GM23338 (cell line): ENCODE results near the gene RYR2. TPM values are rescaled to one million over a fixed set of nuclear protein-coding genes. Genes with fewer than 3 reads are reported as not detected.

ENCODE experiments used
- CREB1 ChIP-seq: fragments of 250-450 bp; sonication (Bioruptor Pico); IDR thresholded peaks from 2 replicates; pipeline ENCODE4 v1.5.0; 2020; ENCODE audit warnings: low read depth, mild to moderate bottlenecking, moderate library complexity
- EZH2phosphoT487 ChIP-seq: fragments of 200-600 bp; sonication (generic); IDR thresholded peaks from one replicate; pipeline ENCODE4 v1.8.1; 2018; ENCODE audit warnings: antibody characterized with exemption; ENCODE audit not compliant: unreplicated experiment
- JUNB ChIP-seq: IDR thresholded peaks from one replicate; pipeline ENCODE4 v1.6.1; 2016; ENCODE audit warnings: antibody characterized with exemption; ENCODE audit not compliant: unreplicated experiment
- NANOG ChIP-seq: IDR thresholded peaks from 2 replicates; pipeline ENCODE4 v1.6.1; 2016; ENCODE audit warnings: antibody characterized with exemption, borderline replicate concordance
- POLR2AphosphoS5 ChIP-seq: IDR thresholded peaks from 2 replicates; pipeline ENCODE4 v1.6.1; 2016; ENCODE audit warnings: antibody characterized with exemption, low read depth
- REST ChIP-seq: IDR thresholded peaks from one replicate; pipeline ENCODE4 v1.6.1; 2018; ENCODE audit warnings: antibody characterized with exemption; ENCODE audit not compliant: unreplicated experiment
- ZNF331 ChIP-seq: fragments of 250-450 bp; sonication (Bioruptor Pico); IDR thresholded peaks from 2 replicates; pipeline ENCODE4 v1.5.0; 2020; ENCODE audit warnings: low read depth, mild to moderate bottlenecking, moderate library complexity
- ZNF462 ChIP-seq: fragments of 250-450 bp; sonication (Bioruptor Pico); IDR thresholded peaks from 2 replicates; pipeline ENCODE4 v1.5.0; 2020; ENCODE audit warnings: mild to moderate bottlenecking, moderate library complexity
- polyA plus RNA-seq: library from polyadenylated mRNA; unstranded; fragments of >200 nt; fragmentation: Nextera tagmentation; extraction: Ambion mirVana; gene quantifications from 2 replicates; pipeline ENCODE4 v1.2.1, GENCODE V29; 2016
- total RNA-seq: library from RNA; depleted of rRNA; stranded (reverse); fragments of >200 nt; shearing (Covaris generic); gene quantifications from 2 replicates; pipeline ENCODE4 v1.2.3, GENCODE V29; 2014

The RYR2 gene
- total and polyA plus RNA-seq, 2 experiments from 2014 or later, result 8.9 to 10.0 TPM

GRCh38 chr1:237390823-237391222, 348.8 kb downstream of the RYR2 start (continued):
- TF ChIP-seq ZNF462 (CRISPR knock-in tag), result no peak
- no peak for TF ChIP-seq ZNF331 (CRISPR knock-in tag)
- no peak for TF ChIP-seq REST
- TF ChIP-seq EZH2phosphoT487, result no peak
- no peak for TF ChIP-seq POLR2AphosphoS5
- TF ChIP-seq NANOG, result no peak
- TF ChIP-seq CREB1, result no peak
- TF ChIP-seq JUNB, result no peak
